GM12878 (cell line): ENCODE results near the gene TARDBP. TPM values are rescaled to one million over a fixed set of nuclear protein-coding genes. Genes with fewer than 3 reads are reported as not detected.

ENCODE experiments used
- ATAC-seq: fragments of 200-7000 bp; cut with Tn5 transposase; 3 replicates; pipeline ENCODE4 v1.9.1; 2020; ENCODE audit warnings: mild to moderate bottlenecking, moderate library complexity
- BruUV-seq: library from RNA; stranded (reverse); fragments of 400-500 nt; replicated peaks from 2 replicates; lab custom pipeline; 2021; lab: Mats Ljungman, UMichigan
- CTCF ChIA-PET: fragments of 300-600 bp; sonication (Branson Sonifier 250); formaldehyde crosslinking; extraction: SDS; loops from one replicate; lab custom pipeline; 2021; ENCODE audit warnings: inconsistent platforms; lab: Yijun Ruan, JAX
- POLR2A ChIA-PET: fragments of 350-600 bp; formaldehyde crosslinking; extraction: SDS; loops from one replicate; lab custom pipeline; 2021; ENCODE audit warnings: inconsistent platforms; lab: Charles Lee
- RAD21 ChIA-PET: fragments of 300-600 bp; sonication (Branson Sonifier 250); formaldehyde crosslinking; loops from one replicate; lab custom pipeline; 2023; ENCODE audit warnings: antibody characterized with exemption; ENCODE audit not compliant: unreplicated experiment; lab: Charles Lee
- SMC1A ChIA-PET: fragments of 300-600 bp; sonication (Branson Sonifier 250); formaldehyde crosslinking; loops from one replicate; lab custom pipeline; 2023; ENCODE audit not compliant: unreplicated experiment, uncharacterized antibody; lab: Charles Lee
- DNase-seq: peaks from one replicate; pipeline ENCODE4 v3.0.0-alpha.2; 2011; ENCODE audit warnings: low read depth, low spot score
- FAIRE-seq: peaks from 3 replicates; lab custom pipeline; 2011; peaks lifted over from hg19 to GRCh38; lab: Jason Lieb, UNC
- H2AFZ ChIP-seq: 2 replicates; pipeline ENCODE4 v1.6.0; 2011; ENCODE audit warnings: low read depth, low read length, control low read depth; ENCODE audit not compliant: control insufficient read depth
- H3K27ac ChIP-seq: 2 replicates; pipeline ENCODE4 v1.5.1; 2011; ENCODE audit warnings: control low read depth; ENCODE audit not compliant: control insufficient read depth, insufficient read depth
- H3K27me3 ChIP-seq, 2 experiments: replicated peaks in 1 of 2; 2 replicates each; pipeline versions ENCODE4 v1.6.0 to v1.6.1; 2011; ENCODE audit warnings: low read length in 1 of 2; ENCODE audit not compliant: control insufficient read depth in 2 of 2, insufficient read depth in 2 of 2
- H3K36me3 ChIP-seq, 2 experiments: 2 replicates each; pipeline ENCODE4 v1.5.1; 2011; ENCODE audit warnings: low read length in 1 of 2; ENCODE audit not compliant: control insufficient read depth in 2 of 2, insufficient read depth in 2 of 2
- H3K4me1 ChIP-seq: 2 replicates; pipeline ENCODE4 v1.6.1; 2011; ENCODE audit warnings: mild to moderate bottlenecking, low read length, moderate library complexity, mixed read lengths; ENCODE audit not compliant: control insufficient read depth, insufficient read depth
- H3K4me2 ChIP-seq: 2 replicates; pipeline ENCODE4 v1.6.0; 2011; ENCODE audit warnings: control low read depth; ENCODE audit not compliant: control insufficient read depth, insufficient read depth
- H3K4me3 ChIP-seq: fragments of 200-600 bp; sonication (generic); 2 replicates; pipeline ENCODE4 v1.5.1; 2016
- H3K79me2 ChIP-seq: 2 replicates; pipeline ENCODE4 v1.6.0; 2011; ENCODE audit warnings: low read length; ENCODE audit not compliant: control insufficient read depth, insufficient read depth
- H3K9ac ChIP-seq: 2 replicates; pipeline ENCODE4 v1.8.0; 2011; ENCODE audit warnings: low read length, control low read depth, mixed read lengths; ENCODE audit not compliant: control insufficient read depth, insufficient read depth
- H3K9me3 ChIP-seq: replicated peaks from 3 replicates; pipeline ENCODE4 v1.5.1; 2011; ENCODE audit warnings: mild to moderate bottlenecking, low read length; ENCODE audit not compliant: control insufficient read depth, insufficient read depth
- H4K20me1 ChIP-seq: 2 replicates; pipeline ENCODE4 v1.6.0; 2011; ENCODE audit not compliant: control insufficient read depth, insufficient read depth
- MEF2B ChIP-seq: fragments of 450-650 bp; IDR thresholded peaks from 2 replicates; pipeline ENCODE4 v1.6.1; 2018; ENCODE audit warnings: mild to moderate bottlenecking, moderate library complexity; ENCODE audit not compliant: partially characterized antibody, poor library complexity, severe bottlenecking
- POLR2A ChIP-seq: IDR thresholded peaks from 2 replicates; pipeline ENCODE4 v1.6.1; 2011; ENCODE audit warnings: low read depth, mild to moderate bottlenecking, low read length
- WGBS: methylation state at CpG from one replicate; pipeline ENCODE4 v1.1.6; 2016; ENCODE audit warnings: low lambda C conversion rate; ENCODE audit not compliant: insufficient replicate concordance, insufficient coverage; ENCODE audit errors: missing lambda C conversion rate; 5-methylcytosine and 5-hydroxymethylcytosine counted together
- in situ Hi-C: fragments of 300-500 bp; cut with MboI; formaldehyde crosslinking; loops from 9 replicates; pipeline ENCODE4 v1.14.3; 2018; ENCODE audit warnings: mixed read lengths
- intact Hi-C: fragments of 100-400 bp; cut with micrococcal nuclease; formaldehyde crosslinking; loops from one replicate; pipeline ENCODE4 v1.14.2; 2022; ENCODE audit not compliant: unreplicated experiment
- polyA plus RNA-seq, 11 experiments: library from polyadenylated mRNA; depleted of rRNA in 4 of 11; unstranded in 6 of 11; stranded (reverse) in 5 of 11; fragments of >200 nt; fragmentation: Nextera tagmentation in 4 of 11; fragmentation: Illumina TruSeq in 1 of 11; extraction: Ambion mirVana in 4 of 11; extraction: Trizol in 1 of 11; gene quantifications; 1 replicate in 1 of 11; 2 replicates in 10 of 11; pipeline versions ENCODE4 v1.2.1 to v1.2.3, GENCODE V29; 2011 to 2016; ENCODE audit warnings: inconsistent platforms in 2 of 11, missing spikeins in 2 of 11, low read depth in 1 of 11
- total RNA-seq, 4 experiments: library from RNA; depleted of rRNA in 3 of 4; stranded (reverse); fragments of >200 nt in 3 of 4; fragmentation: Illumina TruSeq in 1 of 4; extraction: Trizol in 1 of 4; gene quantifications; 2 replicates each; pipeline versions ENCODE4 v1.2.1 to v1.2.3, GENCODE V29; 2013 to 2021
- TF ChIP-seq, protein P1 (sequence below): IDR thresholded peaks from 2 replicates; pipeline ENCODE4 v1.6.1; 2011; ENCODE audit warnings: borderline replicate concordance, low read depth, mild to moderate bottlenecking, moderate library complexity, mixed read lengths, low read length; ENCODE audit not compliant: insufficient read depth; ENCODE audit errors: extremely low read length
- TF ChIP-seq, protein P2 (sequence below): fragments of 450-650 bp; IDR thresholded peaks from 2 replicates; pipeline ENCODE4 v1.6.1; 2017; ENCODE audit warnings: mild to moderate bottlenecking, moderate library complexity

Gene TARDBP
- total and polyA plus RNA-seq, 10 of the 15 experiments (the other 5 are each of a cell fraction or from before 2014, with no cell fraction given): 55.6 to 318 (median 192) TPM

GRCh38 chr1:11055676-11056075 is 43.2 kb downstream of the TARDBP start (continued):
- TF ChIP-seq, protein P1, sequence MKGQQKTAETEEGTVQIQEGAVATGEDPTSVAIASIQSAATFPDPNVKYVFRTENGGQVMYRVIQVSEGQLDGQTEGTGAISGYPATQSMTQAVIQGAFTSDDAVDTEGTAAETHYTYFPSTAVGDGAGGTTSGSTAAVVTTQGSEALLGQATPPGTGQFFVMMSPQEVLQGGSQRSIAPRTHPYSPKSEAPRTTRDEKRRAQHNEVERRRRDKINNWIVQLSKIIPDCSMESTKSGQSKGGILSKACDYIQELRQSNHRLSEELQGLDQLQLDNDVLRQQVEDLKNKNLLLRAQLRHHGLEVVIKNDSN: no peak
- no peak for TF ChIP-seq MEF2B

- no TSS peak for BruUV-seq
- Histone ChIP-seq H3K9ac (no peak overlapping the region), H3K79me2 (peaks cover 31% of the 10 kb centered on the region), H4K20me1 (no peaks in the 10 kb centered on the region), H3K4me2 (no peak overlapping the region), H3K4me1 (peaks cover 15% of the 10 kb centered on the region), H3K27ac (no peak overlapping the region), H3K27me3 (no peaks in the 10 kb centered on the region), H3K4me3 (no peak overlapping the region), H2AFZ (no peak overlapping the region), H3K36me3 (peaks cover 4% of the 10 kb centered on the region in 2 experiments; a peak in 3 of 4 replicates), H3K9me3 (no peaks in the 10 kb centered on the region)
- in situ Hi-C loops (no loop called here), intact Hi-C loops (no loop called here)
- RAD21 ChIA-PET: no interaction called here
- SMC1A ChIA-PET: interaction anchor here (3.5 kb wide), 1 partner anchor 19 kb away, joined by 17 read pairs; no protein-coding TSS in a partner anchor
- no peak for ATAC-seq
- TF ChIP-seq, protein P2, sequence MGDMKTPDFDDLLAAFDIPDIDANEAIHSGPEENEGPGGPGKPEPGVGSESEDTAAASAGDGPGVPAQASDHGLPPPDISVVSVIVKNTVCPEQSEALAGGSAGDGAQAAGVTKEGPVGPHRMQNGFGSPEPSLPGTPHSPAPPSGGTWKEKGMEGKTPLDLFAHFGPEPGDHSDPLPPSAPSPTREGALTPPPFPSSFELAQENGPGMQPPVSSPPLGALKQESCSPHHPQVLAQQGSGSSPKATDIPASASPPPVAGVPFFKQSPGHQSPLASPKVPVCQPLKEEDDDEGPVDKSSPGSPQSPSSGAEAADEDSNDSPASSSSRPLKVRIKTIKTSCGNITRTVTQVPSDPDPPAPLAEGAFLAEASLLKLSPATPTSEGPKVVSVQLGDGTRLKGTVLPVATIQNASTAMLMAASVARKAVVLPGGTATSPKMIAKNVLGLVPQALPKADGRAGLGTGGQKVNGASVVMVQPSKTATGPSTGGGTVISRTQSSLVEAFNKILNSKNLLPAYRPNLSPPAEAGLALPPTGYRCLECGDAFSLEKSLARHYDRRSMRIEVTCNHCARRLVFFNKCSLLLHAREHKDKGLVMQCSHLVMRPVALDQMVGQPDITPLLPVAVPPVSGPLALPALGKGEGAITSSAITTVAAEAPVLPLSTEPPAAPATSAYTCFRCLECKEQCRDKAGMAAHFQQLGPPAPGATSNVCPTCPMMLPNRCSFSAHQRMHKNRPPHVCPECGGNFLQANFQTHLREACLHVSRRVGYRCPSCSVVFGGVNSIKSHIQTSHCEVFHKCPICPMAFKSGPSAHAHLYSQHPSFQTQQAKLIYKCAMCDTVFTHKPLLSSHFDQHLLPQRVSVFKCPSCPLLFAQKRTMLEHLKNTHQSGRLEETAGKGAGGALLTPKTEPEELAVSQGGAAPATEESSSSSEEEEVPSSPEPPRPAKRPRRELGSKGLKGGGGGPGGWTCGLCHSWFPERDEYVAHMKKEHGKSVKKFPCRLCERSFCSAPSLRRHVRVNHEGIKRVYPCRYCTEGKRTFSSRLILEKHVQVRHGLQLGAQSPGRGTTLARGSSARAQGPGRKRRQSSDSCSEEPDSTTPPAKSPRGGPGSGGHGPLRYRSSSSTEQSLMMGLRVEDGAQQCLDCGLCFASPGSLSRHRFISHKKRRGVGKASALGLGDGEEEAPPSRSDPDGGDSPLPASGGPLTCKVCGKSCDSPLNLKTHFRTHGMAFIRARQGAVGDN: no peak
- 0 out of 2 replicates have a peak, but pooled peaks have one; percentile 5 for TF ChIP-seq POLR2A
- no peak for DNase-seq
- POLR2A ChIA-PET: no interaction called here
- CTCF ChIA-PET: interaction anchor here (1.6 to 2.3 kb wide), 2 partner anchors 16 to 19 kb away, joined by 5 to 7 read pairs; no protein-coding TSS in a partner anchor
- WGBS: 90% methylated on average over 7 of the region's 7 CpGs
- FAIRE-seq: no peak
Measured at GRCh38 chr1:11056504-11056903, 44.0 kb downstream of the TARDBP start.
